ENCODE measurements around the gene PDE7B.

DNA sequence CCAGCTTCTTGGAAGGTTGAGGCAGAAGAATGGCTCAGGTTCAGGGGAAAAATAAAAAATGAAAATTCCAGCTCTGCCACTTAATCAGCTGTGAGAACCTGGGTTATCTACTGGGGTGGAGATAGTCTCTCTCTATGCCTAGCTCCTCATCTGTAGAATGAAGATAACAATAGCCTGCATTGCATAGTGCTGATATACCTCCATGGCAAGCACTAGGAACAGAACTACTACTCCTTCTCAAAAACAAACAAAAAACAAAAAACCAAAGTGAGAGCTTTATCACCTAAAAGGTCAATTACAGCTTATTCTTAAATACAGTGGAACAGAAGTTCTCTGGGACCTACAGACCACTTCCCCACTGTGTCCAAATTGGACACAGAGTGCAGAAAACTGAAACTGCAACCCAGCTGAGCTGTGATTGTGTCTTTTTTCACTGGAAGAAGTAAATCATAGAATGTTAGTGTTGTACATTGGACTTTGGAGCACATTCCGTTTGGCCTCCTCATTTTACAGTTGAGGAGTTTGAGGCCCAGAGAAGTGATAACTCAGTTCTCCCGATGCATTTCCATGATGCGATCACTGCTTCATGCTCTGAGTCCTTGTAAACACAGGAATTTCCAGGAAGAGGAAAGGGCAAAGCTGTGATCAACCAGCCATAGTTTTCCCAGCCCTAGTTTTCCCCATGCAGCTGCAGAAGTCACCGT is 375.3 kb downstream of the PDE7B start:
- TF ChIP-seq POLR2A (IDR thresholded peaks at IDR 0.05): no peak
- no peak for TF ChIP-seq CTCF (IDR thresholded peaks at IDR 0.05 in 8 of 11, conservative IDR thresholded peaks at IDR 0.05 in 3 of 11)
